HepG2 (cell line): ENCODE results near the gene ZNF506. TPM values are rescaled to one million over a fixed set of nuclear protein-coding genes. Genes with fewer than 3 reads are reported as not detected.

Source experiments
- ATM ChIP-seq: fragments of 450-650 bp; IDR thresholded peaks from 2 replicates; pipeline ENCODE4 v1.7.1; 2017; ENCODE audit warnings: mild to moderate bottlenecking, borderline replicate concordance
- BRF2 ChIP-seq: sonication (generic); formaldehyde crosslinking; IDR thresholded peaks from 2 replicates; pipeline ENCODE4 v1.8.1; 2022; ENCODE audit warnings: mild to moderate bottlenecking, missing genetic modification reagents
- HMGA1 ChIP-seq: sonication (generic); formaldehyde crosslinking; conservative IDR thresholded peaks from 2 replicates; pipeline ENCODE4 v1.4.0; 2020; ENCODE audit warnings: missing genetic modification reagents
- HMGXB4 ChIP-seq, 2 experiments: sonication (generic) in 1 of 2; formaldehyde crosslinking in 1 of 2; IDR thresholded peaks; 2 replicates each; pipeline versions ENCODE4 v1.4.0 to v1.6.1; 2018 to 2020; ENCODE audit warnings: missing genetic modification reagents in 2 of 2, borderline replicate concordance in 1 of 2, low read depth in 1 of 2, mild to moderate bottlenecking in 1 of 2, missing biosample characterization in 1 of 2
- HNF4A ChIP-seq: sonication (generic); formaldehyde crosslinking; IDR thresholded peaks from 2 replicates; pipeline ENCODE4 v1.4.0; 2020; ENCODE audit warnings: missing genetic modification reagents
- NPAS2 ChIP-seq: sonication (generic); formaldehyde crosslinking; IDR thresholded peaks from 2 replicates; pipeline ENCODE4 v1.8.0; 2022; ENCODE audit warnings: mild to moderate bottlenecking, missing genetic modification reagents, borderline replicate concordance
- POGZ ChIP-seq: sonication (generic); formaldehyde crosslinking; IDR thresholded peaks from 2 replicates; pipeline ENCODE4 v1.4.0; 2020; ENCODE audit warnings: mild to moderate bottlenecking, missing genetic modification reagents
- POLR2A ChIP-seq, 2 experiments: IDR thresholded peaks; 2 replicates each; pipeline ENCODE4 v1.6.1; 2011; ENCODE audit warnings: low read depth in 2 of 2, low read length in 2 of 2, mild to moderate bottlenecking in 1 of 2, moderate library complexity in 1 of 2; ENCODE audit not compliant: insufficient read depth in 1 of 2
- SAP130 ChIP-seq: IDR thresholded peaks from 2 replicates; pipeline ENCODE4 v1.6.1; 2016; ENCODE audit warnings: low read depth
- ZFP36L1 ChIP-seq: sonication (generic); formaldehyde crosslinking; IDR thresholded peaks from 2 replicates; pipeline ENCODE4 v1.8.0; 2022; ENCODE audit warnings: mild to moderate bottlenecking, missing genetic modification reagents, moderate library complexity
- ZFX ChIP-seq: sonication (generic); formaldehyde crosslinking; IDR thresholded peaks from 2 replicates; pipeline ENCODE4 v1.4.0; 2020; ENCODE audit warnings: mild to moderate bottlenecking, low read depth, missing genetic modification reagents, moderate library complexity
- ZNF264 ChIP-seq: sonication (generic); formaldehyde crosslinking; IDR thresholded peaks from 2 replicates; pipeline ENCODE4 v1.4.0; 2020; ENCODE audit warnings: missing genetic modification reagents
- ZNF354B ChIP-seq: sonication (generic); formaldehyde crosslinking; IDR thresholded peaks from 2 replicates; pipeline ENCODE4 v1.8.0; 2022; ENCODE audit warnings: mild to moderate bottlenecking, missing genetic modification reagents
- ZNF407 ChIP-seq: sonication (generic); formaldehyde crosslinking; IDR thresholded peaks from one replicate; pipeline ENCODE4 v1.5.1; 2020; ENCODE audit warnings: mild to moderate bottlenecking, missing genetic modification reagents; ENCODE audit errors: not compliant biosample characterization
- ZNF7 ChIP-seq: IDR thresholded peaks from 2 replicates; pipeline ENCODE4 v1.6.1; 2016; ENCODE audit warnings: missing biosample characterization, missing genetic modification reagents
- ZNF724P ChIP-seq: sonication (generic); formaldehyde crosslinking; IDR thresholded peaks from 2 replicates; pipeline ENCODE4 v1.8.0; 2022; ENCODE audit warnings: missing genetic modification reagents, borderline replicate concordance
- polyA plus RNA-seq, 8 experiments: library from polyadenylated mRNA; depleted of rRNA in 3 of 8; stranded (reverse) in 7 of 8; unstranded in 1 of 8; fragments of >200 nt; fragmentation: Illumina TruSeq in 4 of 8; extraction: Trizol in 4 of 8; gene quantifications; 2 replicates each; pipeline versions ENCODE4 v1.2.1 to v1.2.3, GENCODE V29; 2011 to 2016; ENCODE audit warnings: low read depth in 4 of 8, missing spikeins in 1 of 8, mixed read lengths in 1 of 8; ENCODE audit not compliant: insufficient read depth in 1 of 8
- total RNA-seq, 5 experiments: library from RNA; depleted of rRNA; stranded (reverse); fragments of >200 nt; fragmentation: Illumina TruSeq; extraction: Trizol; gene quantifications; 2 replicates each; pipeline ENCODE4 v1.2.3, GENCODE V29; 2016; ENCODE audit warnings: low read depth in 1 of 5
- TF ChIP-seq, protein P1 (sequence below): sonication (generic); formaldehyde crosslinking; IDR thresholded peaks from 2 replicates; pipeline ENCODE4 v1.8.0; 2023; ENCODE audit warnings: mild to moderate bottlenecking, missing genetic modification reagents

ZNF506 gene
- total and polyA plus RNA-seq, 2 of the 13 experiments (the other 11 are each of a cell fraction or from before 2014, with no cell fraction given): not detected

DNA sequence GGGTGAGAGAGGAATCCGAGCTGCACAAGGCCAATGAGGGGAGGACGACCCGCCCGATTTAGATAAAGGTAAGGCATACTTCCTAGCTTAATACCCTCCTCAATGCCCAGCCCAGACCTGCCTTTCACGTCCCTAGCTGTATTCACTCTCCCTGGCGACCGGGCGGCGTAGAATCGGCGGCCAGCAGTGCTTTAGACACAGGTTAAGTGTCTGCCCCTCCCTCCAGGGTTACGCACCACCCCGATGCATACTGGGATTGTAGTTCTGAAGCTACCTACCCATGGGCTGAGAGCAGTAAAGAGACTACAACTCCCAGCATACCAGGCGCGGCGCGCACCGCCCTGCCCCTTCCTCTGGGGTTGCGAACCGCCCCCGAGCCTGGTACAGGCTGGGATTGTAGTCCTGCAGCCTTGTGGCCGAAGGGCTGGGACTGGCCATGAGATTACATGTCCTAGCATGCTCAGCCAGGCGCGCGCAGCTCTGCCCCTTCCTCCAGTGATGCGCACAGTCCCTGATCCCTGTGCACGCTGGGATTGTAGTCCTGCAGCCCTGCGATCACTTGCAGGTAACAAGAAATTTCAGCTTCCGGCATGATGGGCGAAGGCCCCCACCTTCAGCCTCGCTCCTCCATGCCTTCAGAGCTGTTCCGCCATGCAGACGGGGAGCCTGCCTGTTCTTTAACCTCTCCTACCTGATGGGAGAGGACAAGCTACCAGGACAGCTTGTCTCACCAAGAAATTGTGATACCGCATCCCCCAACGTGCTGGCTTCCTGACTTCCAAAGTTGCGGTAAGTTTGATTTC is 45.1 kb downstream of the ZNF506 start (continued):
- no peak for TF ChIP-seq ZNF407 (CRISPR knock-in tag)
- 0 out of 2 replicates have a peak, but pooled peaks have one; percentile 37 for TF ChIP-seq ZNF724P (CRISPR knock-in tag)
- no peak for TF ChIP-seq BRF2
- peak; percentile 87; the same call in 1 of the 2 replicates for TF ChIP-seq ZNF354B (CRISPR knock-in tag)
- no peak for TF ChIP-seq NPAS2 (CRISPR knock-in tag)
- TF ChIP-seq HMGXB4 (CRISPR knock-in tag; IDR thresholded peaks at IDR 0.05; ENCODE audit: borderline replicate concordance in 1 of 2, low read depth in 1 of 2): peak; percentile 65 to 69
- TF ChIP-seq ZNF264 (CRISPR knock-in tag): no peak; the same call in 1 of the 2 replicates
- no peak for TF ChIP-seq ZFP36L1 (CRISPR knock-in tag)
- peak; percentile 93 for TF ChIP-seq SAP130
- TF ChIP-seq ZFX (CRISPR knock-in tag): peak; percentile 72
- TF ChIP-seq POLR2A (IDR thresholded peaks at IDR 0.05; ENCODE audit: insufficient read depth in 1 of 2, low read depth in 2 of 2, low read length in 2 of 2): peak; percentile 66 to 83
- TF ChIP-seq ATM: no peak
- peak; percentile 47; the same call in 1 of the 2 replicates for TF ChIP-seq HNF4A (CRISPR knock-in tag)
- TF ChIP-seq ZNF7: peak; percentile 70; the same call in 1 of the 2 replicates
- peak; percentile 84 for TF ChIP-seq POGZ (CRISPR knock-in tag)
- TF ChIP-seq, protein P1, sequence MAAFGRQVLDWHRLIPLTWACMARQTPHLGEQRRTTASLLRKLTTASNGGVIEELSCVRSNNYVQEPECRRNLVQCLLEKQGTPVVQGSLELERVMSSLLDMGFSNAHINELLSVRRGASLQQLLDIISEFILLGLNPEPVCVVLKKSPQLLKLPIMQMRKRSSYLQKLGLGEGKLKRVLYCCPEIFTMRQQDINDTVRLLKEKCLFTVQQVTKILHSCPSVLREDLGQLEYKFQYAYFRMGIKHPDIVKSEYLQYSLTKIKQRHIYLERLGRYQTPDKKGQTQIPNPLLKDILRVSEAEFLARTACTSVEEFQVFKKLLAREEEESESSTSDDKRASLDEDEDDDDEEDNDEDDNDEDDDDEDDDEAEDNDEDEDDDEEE: 0 out of 2 replicates have a peak, but pooled peaks have one; percentile 26
- TF ChIP-seq HMGA1 (CRISPR knock-in tag): no peak
